Fibroblast of the aortic adventitia (primary cell): ENCODE data around the gene C11orf24. TPM values are rescaled to one million over a fixed set of nuclear protein-coding genes. Genes with fewer than 3 reads are reported as not detected.
A peak's percentile ranks its signal among the peaks of the same experiment; 100 is the strongest.

Experiments used
- DNase-seq: peaks from one replicate; pipeline ENCODE4 v3.0.0-alpha.2; 2010; ENCODE audit warnings: low read depth
- H3K4me3 ChIP-seq: 2 replicates; pipeline ENCODE4 v1.5.1; 2011; ENCODE audit warnings: low read depth, mild to moderate bottlenecking, control low read depth, low read length, moderate library complexity
- CTCF ChIP-seq: IDR thresholded peaks from 2 replicates; pipeline ENCODE4 v1.5.1; 2011; ENCODE audit warnings: mild to moderate bottlenecking, low read length, control low read depth, inconsistent platforms; ENCODE audit not compliant: insufficient read depth
- total RNA-seq: library from RNA; depleted of rRNA; stranded (reverse); fragments of >200 nt; gene quantifications from 2 replicates; pipeline ENCODE4 v1.2.3, GENCODE V29; 2012; ENCODE audit warnings: low replicate concordance

The C11orf24 gene
- total RNA-seq, 1 donor = 42.1 TPM

- TF ChIP-seq CTCF = no peak
- DNase-seq = no peak
- H3K4me3 ChIP-seq = peak overlapping the region; percentile 91
Observed at GRCh38 chr11:68270196-68271022, 1.4 kb downstream of the C11orf24 start.

GRCh38 chr11:68269414-68270081, 2.2 kb downstream of the C11orf24 start:
- peak overlapping the region; percentile 45 for H3K4me3 ChIP-seq
- no peak for TF ChIP-seq CTCF
- DNase-seq = peak; percentile 66

- TF ChIP-seq CTCF = no peak
- no peak for DNase-seq
- H3K4me3 ChIP-seq = no peak overlapping the region
Observed at GRCh38 chr11:68267881-68268240, 3.9 kb downstream of the C11orf24 start.

GRCh38 chr11:68266936-68267880, 4.6 kb downstream of the C11orf24 start:
- peak; percentile 12 for DNase-seq
- no peak overlapping the region for H3K4me3 ChIP-seq
- TF ChIP-seq CTCF = no peak

- DNase-seq = no peak
- H3K4me3 ChIP-seq = no peak overlapping the region
- TF ChIP-seq CTCF = no peak
Observed at GRCh38 chr11:68266121-68266891, 5.5 kb downstream of the C11orf24 start.
